GM13976 (cell line): ENCODE data around the gene SYK.
A peak's percentile ranks its signal among the peaks of the same experiment; 100 is the strongest.

Experiments
- DNase-seq: peaks from one replicate; pipeline ENCODE4 v3.0.0; 2012; ENCODE audit warnings: low spot score
- in situ Hi-C: fragments of 300-500 bp; cut with MboI; formaldehyde crosslinking; loops from one replicate; pipeline ENCODE4 v1.12.0; 2022; ENCODE audit warnings: low sequenced_read_pairs, mixed read lengths, inconsistent platforms; ENCODE audit not compliant: unreplicated experiment
- TF ChIP-seq, protein P1 (sequence below): IDR thresholded peaks from 2 replicates; pipeline ENCODE4 v1.5.1; 2012; ENCODE audit warnings: borderline replicate concordance, mild to moderate bottlenecking; ENCODE audit not compliant: insufficient read depth; ENCODE audit errors: extremely low read depth, missing control alignments, control extremely low read depth

Gene SYK

DNA sequence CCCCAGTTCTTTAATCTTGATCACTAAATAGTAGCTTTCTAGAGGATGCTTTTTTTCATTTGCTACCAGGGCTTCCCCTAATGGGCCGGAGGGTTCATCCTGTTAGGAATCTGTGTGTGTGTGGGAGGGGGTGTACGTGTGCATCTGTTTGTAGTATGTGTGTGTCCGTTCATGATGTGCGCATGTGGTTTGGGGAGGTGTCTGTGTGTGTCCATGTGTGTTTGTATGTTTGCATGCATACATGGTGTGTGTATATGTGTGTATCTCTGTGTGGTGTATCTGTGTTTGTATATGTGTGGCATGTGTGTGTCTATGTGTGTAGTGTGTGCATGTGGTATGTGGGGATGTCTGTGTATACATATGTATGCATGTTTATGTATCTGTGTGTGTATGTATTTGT, 106.2 kb downstream of the SYK start:
- TF ChIP-seq, protein P1, sequence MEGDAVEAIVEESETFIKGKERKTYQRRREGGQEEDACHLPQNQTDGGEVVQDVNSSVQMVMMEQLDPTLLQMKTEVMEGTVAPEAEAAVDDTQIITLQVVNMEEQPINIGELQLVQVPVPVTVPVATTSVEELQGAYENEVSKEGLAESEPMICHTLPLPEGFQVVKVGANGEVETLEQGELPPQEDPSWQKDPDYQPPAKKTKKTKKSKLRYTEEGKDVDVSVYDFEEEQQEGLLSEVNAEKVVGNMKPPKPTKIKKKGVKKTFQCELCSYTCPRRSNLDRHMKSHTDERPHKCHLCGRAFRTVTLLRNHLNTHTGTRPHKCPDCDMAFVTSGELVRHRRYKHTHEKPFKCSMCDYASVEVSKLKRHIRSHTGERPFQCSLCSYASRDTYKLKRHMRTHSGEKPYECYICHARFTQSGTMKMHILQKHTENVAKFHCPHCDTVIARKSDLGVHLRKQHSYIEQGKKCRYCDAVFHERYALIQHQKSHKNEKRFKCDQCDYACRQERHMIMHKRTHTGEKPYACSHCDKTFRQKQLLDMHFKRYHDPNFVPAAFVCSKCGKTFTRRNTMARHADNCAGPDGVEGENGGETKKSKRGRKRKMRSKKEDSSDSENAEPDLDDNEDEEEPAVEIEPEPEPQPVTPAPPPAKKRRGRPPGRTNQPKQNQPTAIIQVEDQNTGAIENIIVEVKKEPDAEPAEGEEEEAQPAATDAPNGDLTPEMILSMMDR = no peak
- in situ Hi-C loops = loop anchor here (25.0 kb wide), 1 partner anchor 780 kb away; no protein-coding TSS in a partner anchor

GRCh38 chr9:90909225-90909624, 107.6 kb downstream of the SYK start:
- TF ChIP-seq, protein P1 = no peak
- DNase-seq = no peak
- in situ Hi-C loops = loop anchor here (25.0 kb wide), 1 partner anchor 778 kb away; no protein-coding TSS in a partner anchor

More for the DNA sequence above, 106.2 kb downstream of the SYK start:
- DNase-seq = no peak

DNA sequence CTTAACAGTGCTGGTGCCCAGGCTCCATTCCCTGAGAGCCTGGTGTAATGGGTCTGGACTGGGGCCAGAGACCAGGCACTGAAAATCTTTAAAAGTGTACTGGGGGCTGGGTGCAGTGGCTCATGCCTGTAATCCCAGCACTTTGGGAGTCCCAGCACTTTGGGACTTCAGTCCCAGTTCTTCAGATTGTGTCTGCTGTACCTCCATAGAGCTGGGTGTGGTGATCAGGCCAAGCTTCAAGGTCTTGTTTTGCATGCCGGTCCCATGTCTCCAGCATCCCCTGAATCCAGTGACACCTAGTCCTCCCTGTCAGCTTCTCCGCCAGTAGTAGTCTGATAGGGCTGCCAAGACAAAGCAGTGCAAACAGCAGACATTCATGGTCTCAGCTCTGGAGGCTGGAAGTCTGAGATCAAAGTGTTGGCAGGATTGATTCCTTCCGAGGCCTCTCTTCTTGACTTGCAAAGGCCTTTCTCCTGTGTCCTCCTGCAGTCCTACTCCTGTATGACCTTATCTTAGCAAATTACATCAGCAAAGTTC, 108.2 kb downstream of the SYK start:
- DNase-seq = no peak
- in situ Hi-C loops = loop anchor here (25.0 kb wide), 1 partner anchor 777 kb away; no protein-coding TSS in a partner anchor
- TF ChIP-seq, protein P1 = no peak

GRCh38 chr9:90914196-90914595, 112.6 kb downstream of the SYK start:
- TF ChIP-seq, protein P1 = no peak
- DNase-seq = no peak
- in situ Hi-C loops = loop anchor here (25.0 kb wide), 1 partner anchor 773 kb away; no protein-coding TSS in a partner anchor

DNA sequence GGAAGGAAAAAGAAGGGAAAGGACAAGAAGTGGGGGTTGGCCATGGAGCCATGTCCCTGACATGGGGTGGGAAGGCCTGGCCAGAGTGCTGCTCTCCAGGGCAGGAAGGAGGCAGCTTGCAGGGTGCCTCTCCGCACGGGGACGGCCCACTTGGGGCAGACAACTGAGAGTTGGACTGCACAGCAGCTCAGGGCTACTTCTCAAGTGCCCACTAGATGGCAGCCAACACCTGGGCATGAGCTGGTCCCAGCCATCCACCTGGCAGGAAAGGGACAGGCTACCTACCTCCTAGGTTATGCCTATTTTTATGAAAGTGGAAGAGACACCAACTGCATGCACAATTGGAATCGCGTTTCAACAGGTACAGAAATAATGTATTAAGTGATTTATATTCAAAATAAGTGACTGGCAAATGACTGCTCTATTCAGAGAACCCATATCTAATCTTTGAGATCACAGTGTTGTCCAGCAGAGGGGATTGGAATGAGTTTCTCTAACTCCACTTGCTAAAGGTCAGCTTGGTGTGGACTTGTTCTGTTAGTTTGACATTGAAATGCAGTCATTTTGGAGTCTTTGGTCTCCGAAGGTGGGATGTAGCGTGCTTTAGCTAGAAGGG, 113.4 kb downstream of the SYK start:
- TF ChIP-seq, protein P1 = peak; percentile 74
- in situ Hi-C loops = loop anchor here (5.0 to 25.0 kb wide), 2 partner anchors 512 to 772 kb away; no protein-coding TSS in a partner anchor
- peak; percentile 91 for DNase-seq

- in situ Hi-C loops = loop anchor here (5.0 to 25.0 kb wide), 2 partner anchors 512 to 772 kb away; no protein-coding TSS in a partner anchor
- peak; percentile 46 for DNase-seq
- TF ChIP-seq, protein P1 = no peak
These were observed 114.1 kb downstream of the SYK start for GRCh38 chr9:90915693-90916092.
